Measurements from ENCODE around the gene ACY1. TPM values are rescaled to one million over a fixed set of nuclear protein-coding genes. Genes with fewer than 3 reads are reported as not detected.

The ACY1 gene
- total and polyA plus RNA-seq, 2 of the 13 experiments (the other 11 are each of a cell fraction or from before 2014, with no cell fraction given) = 113 to 162 TPM

GRCh38 chr3:51995346-51996163, 12.2 kb downstream of the ACY1 start, which contains the start of gene RPL29:
RPL29 (minus strand) TSS chr3:51995895; CDS start chr3:51995461, 434 bp downstream.
- ATAC-seq (peak; percentile 79), FAIRE-seq (peak; percentile 58), DNase-seq (ENCODE audit: low spot score) (peak; percentile 87)
- H3K4me1 ChIP-seq (ENCODE audit: insufficient read depth, low read length) = peaks cover 63% of the 10 kb centered on the region
- no peaks in the 10 kb centered on the region for H3K9me3 ChIP-seq (ENCODE audit: low read length)
- peaks cover 3% of the 10 kb centered on the region; the same call in 1 of the 2 replicates for H4K20me1 ChIP-seq (ENCODE audit: insufficient read depth, low read length)
- peak within 1 kb of the TSS; percentile 95 for H3K9ac ChIP-seq (ENCODE audit: insufficient read depth, low read depth, low read length)
- peaks cover 21% of the 10 kb centered on the region for H3K79me2 ChIP-seq (ENCODE audit: insufficient read depth, low read length)
- no peaks in the 10 kb centered on the region; a peak in 1 of 5 replicates for H3K27me3 ChIP-seq (ENCODE audit: control insufficient read depth in 1 of 2, insufficient read depth in 2 of 2, low read length in 2 of 2)
- H3K36me3 ChIP-seq (replicated peaks in 1 of 2; ENCODE audit: control insufficient read depth in 1 of 2, insufficient read depth in 2 of 2, low read length in 2 of 2) = peaks cover 8 to 18% of the 10 kb centered on the region in 2 experiments
- intact Hi-C loops (cut with micrococcal nuclease; ENCODE audit: unreplicated experiment) (loop anchor here (2.0 kb wide), 1 partner anchor 53 kb away; the partner anchor contains the start of gene PARP3), in situ Hi-C loops (cut with HindIII; ENCODE audit: extremely low pct_ligation_motif_present, low pct_unique_long_range_greater_than_20kb) (no loop called here)
- H3K4me3 ChIP-seq (replicated peaks in 1 of 3; ENCODE audit: insufficient read depth in 1 of 3, low read depth in 2 of 3, low read length in 3 of 3) = peak within 1 kb of the TSS; percentile 73 to 90 (median 83)
- H3K27ac ChIP-seq (ENCODE audit: extremely low read length, insufficient read depth, low read length) = peak within 1 kb of the TSS; percentile 87
- peak within 1 kb of the TSS; percentile 99 for H3K4me2 ChIP-seq (ENCODE audit: low read depth, low read length)
- BruUV-seq (replicated peaks) = no TSS peak
- WGBS (ENCODE audit: low lambda C conversion rate) = 1% methylated on average over 29 of the region's 40 CpGs
- peak within 1 kb of the TSS; percentile 70 for H2AFZ ChIP-seq (ENCODE audit: low read length)
- POLR2A ChIA-PET = interaction anchor here (0.6 to 7.1 kb wide), 30 partner anchors 9 to 295 kb away, joined by 3 to 187 read pairs (median 4); partner anchors contain the start of genes ABHD14A, ABHD14B, ACY1 and DUSP7
- CTCF ChIA-PET (ENCODE audit: low intra/inter-chr PET ratio, low total read pairs) = interaction anchor here (0.9 kb wide), 1 partner anchor 53 kb away, joined by 3 read pairs; the partner anchor contains the start of genes PARP3 and RRP9
- TF ChIP-seq ZNF619 (CRISPR knock-in tag; IDR thresholded peaks at IDR 0.05) (peak; percentile 50; the same call in 1 of the 2 replicates), TRIM22 (IDR thresholded peaks at IDR 0.05) (no peak), ZZZ3 (CRISPR knock-in tag; IDR thresholded peaks at IDR 0.05; ENCODE audit: borderline replicate concordance) (peak; percentile 100; the same call in 1 of the 2 replicates), BCL6 (CRISPR knock-in tag; IDR thresholded peaks at IDR 0.05) (peak; percentile 67), ZSCAN31 (CRISPR knock-in tag; IDR thresholded peaks at IDR 0.05; ENCODE audit: low read depth) (0 out of 2 replicates have a peak, but pooled peaks have one; percentile 53), DR1 (CRISPR knock-in tag; IDR thresholded peaks at IDR 0.05) (peak; percentile 99), SUZ12 (IDR thresholded peaks at IDR 0.05; ENCODE audit: low read depth, low read length) (peak; percentile 38; the same call in 1 of the 2 replicates), CCDC6 (CRISPR knock-in tag; IDR thresholded peaks at IDR 0.05) (0 out of 2 replicates have a peak, but pooled peaks have one; percentile 24), YEATS2 (CRISPR knock-in tag; IDR thresholded peaks at IDR 0.05; ENCODE audit: borderline replicate concordance) (peak; percentile 100), ZNF407 (CRISPR knock-in tag; IDR thresholded peaks at IDR 0.05; ENCODE audit: not compliant biosample characterization) (peak; percentile 25), SPEN (CRISPR knock-in tag; IDR thresholded peaks at IDR 0.05; ENCODE audit: low read depth) (peak; percentile 100; the same call in 1 of the 2 replicates)
- TF ChIP-seq, protein P1, sequence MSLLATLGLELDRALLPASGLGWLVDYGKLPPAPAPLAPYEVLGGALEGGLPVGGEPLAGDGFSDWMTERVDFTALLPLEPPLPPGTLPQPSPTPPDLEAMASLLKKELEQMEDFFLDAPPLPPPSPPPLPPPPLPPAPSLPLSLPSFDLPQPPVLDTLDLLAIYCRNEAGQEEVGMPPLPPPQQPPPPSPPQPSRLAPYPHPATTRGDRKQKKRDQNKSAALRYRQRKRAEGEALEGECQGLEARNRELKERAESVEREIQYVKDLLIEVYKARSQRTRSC (CRISPR knock-in tag; IDR thresholded peaks at IDR 0.05; ENCODE audit: low read depth) = no peak

Measured in HepG2 (cell line).